ENCODE measurements around the gene WFDC10B.

WFDC10B gene

DNA sequence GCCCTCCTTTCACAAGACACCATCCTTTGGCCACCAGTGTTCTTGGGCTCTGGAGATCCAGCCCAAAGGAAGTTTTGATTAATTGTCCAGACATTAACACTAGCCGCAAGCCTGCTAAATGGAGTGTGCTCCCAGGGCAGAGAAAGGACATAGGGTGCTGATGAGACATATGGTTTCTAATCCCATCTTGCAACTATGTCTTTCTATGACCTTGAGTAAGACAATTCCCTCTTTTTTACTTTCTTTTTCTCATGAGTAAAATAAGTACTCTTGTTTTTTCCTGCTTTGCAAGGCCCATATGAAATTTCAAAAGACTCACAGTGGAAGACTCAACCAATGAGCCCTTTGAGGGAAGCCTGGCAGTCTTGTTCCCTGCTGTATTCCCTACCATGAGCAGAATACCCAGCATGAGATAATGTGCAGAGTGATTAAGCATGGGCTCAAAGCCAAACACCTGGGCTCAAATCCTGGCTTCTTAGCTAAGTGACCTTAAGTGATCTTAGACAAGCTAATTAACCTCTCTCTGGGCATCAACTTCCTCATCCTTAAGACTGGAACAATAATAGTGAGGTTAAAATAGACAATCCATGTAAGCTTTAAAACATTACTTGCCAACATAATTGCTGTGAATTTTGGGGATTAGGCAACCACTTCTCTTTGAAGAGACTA is at the start of gene WFDC10B:
WFDC10B (minus strand) TSS at position 51 of the 669 bp plus-strand sequence. CDS start 19,027 bp downstream, outside the sequence.
- H3K4me3 ChIP-seq (replicated peaks in 1 of 2; ENCODE audit: low read depth in 2 of 2, low read length in 2 of 2), result no peak within 1 kb of the TSS
- TF ChIP-seq, protein P1, sequence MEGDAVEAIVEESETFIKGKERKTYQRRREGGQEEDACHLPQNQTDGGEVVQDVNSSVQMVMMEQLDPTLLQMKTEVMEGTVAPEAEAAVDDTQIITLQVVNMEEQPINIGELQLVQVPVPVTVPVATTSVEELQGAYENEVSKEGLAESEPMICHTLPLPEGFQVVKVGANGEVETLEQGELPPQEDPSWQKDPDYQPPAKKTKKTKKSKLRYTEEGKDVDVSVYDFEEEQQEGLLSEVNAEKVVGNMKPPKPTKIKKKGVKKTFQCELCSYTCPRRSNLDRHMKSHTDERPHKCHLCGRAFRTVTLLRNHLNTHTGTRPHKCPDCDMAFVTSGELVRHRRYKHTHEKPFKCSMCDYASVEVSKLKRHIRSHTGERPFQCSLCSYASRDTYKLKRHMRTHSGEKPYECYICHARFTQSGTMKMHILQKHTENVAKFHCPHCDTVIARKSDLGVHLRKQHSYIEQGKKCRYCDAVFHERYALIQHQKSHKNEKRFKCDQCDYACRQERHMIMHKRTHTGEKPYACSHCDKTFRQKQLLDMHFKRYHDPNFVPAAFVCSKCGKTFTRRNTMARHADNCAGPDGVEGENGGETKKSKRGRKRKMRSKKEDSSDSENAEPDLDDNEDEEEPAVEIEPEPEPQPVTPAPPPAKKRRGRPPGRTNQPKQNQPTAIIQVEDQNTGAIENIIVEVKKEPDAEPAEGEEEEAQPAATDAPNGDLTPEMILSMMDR (IDR thresholded peaks at IDR 0.05; ENCODE audit: low read depth, low read length), result no peak
- DNase-seq (ENCODE audit: low read depth in 2 of 2), result no peak

DNA sequence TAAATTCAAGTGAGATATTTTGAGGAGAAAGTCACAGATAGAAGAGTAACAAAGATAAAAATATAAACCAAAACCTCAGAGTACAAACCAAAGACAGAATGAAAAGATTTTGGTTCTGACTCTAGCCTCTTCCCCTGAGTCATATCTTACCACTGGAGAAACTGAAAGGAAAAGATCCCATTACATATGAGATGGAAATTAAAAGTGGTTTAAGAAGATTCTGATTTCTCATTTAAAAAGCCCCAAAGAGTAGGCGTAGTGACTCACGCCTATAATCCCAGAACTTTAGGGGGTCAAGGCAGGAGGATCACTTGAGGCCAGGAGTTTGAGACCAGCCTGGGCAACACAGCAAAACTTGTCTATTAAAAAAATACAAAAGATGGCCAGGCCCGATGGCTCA is 47.9 kb upstream of the WFDC10B start:
- TF ChIP-seq, protein P1 (IDR thresholded peaks at IDR 0.05; ENCODE audit: low read depth, low read length), result no peak
- H3K4me3 ChIP-seq (replicated peaks in 1 of 2; ENCODE audit: low read depth in 2 of 2, low read length in 2 of 2), result no peak overlapping the region
- no peak for DNase-seq (ENCODE audit: low read depth in 2 of 2)

DNA sequence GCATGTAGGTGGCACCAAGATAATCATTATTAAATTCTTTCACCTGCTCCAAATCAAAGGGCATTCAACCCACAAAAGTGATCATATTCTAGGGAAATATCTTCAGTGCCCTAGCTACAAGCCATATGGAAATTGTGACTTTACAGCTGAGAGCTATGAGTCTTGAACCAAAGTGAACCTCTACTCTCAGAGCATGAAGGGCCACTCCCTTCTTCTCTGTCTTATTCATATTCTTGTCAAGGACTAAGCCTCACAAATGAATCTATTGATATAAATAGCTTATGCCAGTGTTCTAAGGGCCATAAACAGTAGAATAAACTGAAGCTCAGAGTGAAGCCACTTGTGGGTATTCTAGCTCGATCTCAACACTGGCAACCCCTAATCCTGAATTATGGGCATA is 46.9 kb upstream of the WFDC10B start:
- DNase-seq (ENCODE audit: low read depth in 2 of 2), result no peak
- no peak overlapping the region for H3K4me3 ChIP-seq (replicated peaks in 1 of 2; ENCODE audit: low read depth in 2 of 2, low read length in 2 of 2)
- TF ChIP-seq, protein P1 (IDR thresholded peaks at IDR 0.05; ENCODE audit: low read depth, low read length), result no peak

DNA sequence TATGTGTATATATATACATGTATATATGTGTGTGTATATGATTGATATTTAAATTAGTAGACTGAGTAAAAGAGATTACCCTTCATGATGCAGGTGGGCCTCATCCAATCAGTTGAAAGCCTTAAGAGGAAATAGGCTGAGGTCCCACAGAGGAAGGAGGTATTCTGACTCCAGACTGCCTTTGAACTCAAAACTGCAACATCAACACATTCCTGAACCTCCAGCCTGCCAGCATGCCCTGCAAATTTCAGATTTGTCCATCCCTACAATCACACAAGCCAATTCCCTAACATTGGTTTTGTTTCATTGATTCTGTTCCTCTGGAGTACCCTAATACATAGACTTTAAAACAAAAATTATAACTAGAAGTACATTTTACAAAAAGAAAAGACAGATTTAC is 40.2 kb upstream of the WFDC10B start:
- H3K4me3 ChIP-seq (replicated peaks in 1 of 2; ENCODE audit: low read depth in 2 of 2, low read length in 2 of 2), result no peak overlapping the region
- DNase-seq (ENCODE audit: low read depth in 2 of 2), result no peak
- TF ChIP-seq, protein P1 (IDR thresholded peaks at IDR 0.05; ENCODE audit: low read depth, low read length), result no peak

DNA sequence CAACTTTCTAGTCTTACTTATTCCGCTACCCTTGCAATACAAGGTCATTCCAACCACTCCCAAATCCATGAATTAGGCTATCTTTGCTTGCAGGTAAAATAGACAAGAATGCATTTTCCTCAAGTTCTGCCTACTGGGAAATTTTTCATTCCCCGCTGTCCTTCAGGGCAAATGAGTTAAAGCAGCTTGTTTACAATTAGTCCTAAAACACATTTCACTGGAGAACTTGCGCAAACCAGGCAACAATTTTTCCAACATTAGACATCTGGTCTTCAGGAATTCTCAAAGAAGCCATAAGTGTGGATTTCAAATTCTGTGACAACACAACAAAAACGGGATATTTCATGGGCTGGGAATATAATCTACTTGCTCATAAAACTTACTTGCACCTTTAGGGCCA is 37.8 kb upstream of the WFDC10B start:
- no peak overlapping the region for H3K4me3 ChIP-seq (replicated peaks in 1 of 2; ENCODE audit: low read depth in 2 of 2, low read length in 2 of 2)
- TF ChIP-seq, protein P1 (IDR thresholded peaks at IDR 0.05; ENCODE audit: low read depth, low read length), result no peak
- no peak for DNase-seq (ENCODE audit: low read depth in 2 of 2)

DNA sequence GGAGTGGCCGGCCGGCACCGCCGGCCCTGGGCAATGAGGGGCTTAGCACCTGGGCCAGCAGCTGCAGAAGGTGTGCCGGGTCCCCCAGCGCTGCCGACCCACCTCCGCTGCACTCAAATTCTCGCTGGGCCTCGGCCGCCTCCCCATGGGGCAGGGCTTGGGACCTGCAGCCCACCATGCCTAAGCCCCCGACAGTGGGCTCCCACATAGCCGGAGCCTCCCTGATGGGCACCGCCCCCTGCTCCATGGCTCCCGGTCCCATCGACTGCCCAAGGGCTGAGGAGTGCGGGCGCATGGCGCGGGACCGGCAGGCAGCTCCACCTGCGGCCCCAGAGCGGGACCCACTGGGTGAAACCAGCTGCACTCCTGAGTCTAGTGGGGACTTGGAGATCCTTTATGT is 31.2 kb upstream of the WFDC10B start:
- no peak overlapping the region for H3K4me3 ChIP-seq (replicated peaks in 1 of 2; ENCODE audit: low read depth in 2 of 2, low read length in 2 of 2)
- DNase-seq (ENCODE audit: low read depth in 2 of 2), result no peak
- TF ChIP-seq, protein P1 (IDR thresholded peaks at IDR 0.05; ENCODE audit: low read depth, low read length), result no peak

DNA sequence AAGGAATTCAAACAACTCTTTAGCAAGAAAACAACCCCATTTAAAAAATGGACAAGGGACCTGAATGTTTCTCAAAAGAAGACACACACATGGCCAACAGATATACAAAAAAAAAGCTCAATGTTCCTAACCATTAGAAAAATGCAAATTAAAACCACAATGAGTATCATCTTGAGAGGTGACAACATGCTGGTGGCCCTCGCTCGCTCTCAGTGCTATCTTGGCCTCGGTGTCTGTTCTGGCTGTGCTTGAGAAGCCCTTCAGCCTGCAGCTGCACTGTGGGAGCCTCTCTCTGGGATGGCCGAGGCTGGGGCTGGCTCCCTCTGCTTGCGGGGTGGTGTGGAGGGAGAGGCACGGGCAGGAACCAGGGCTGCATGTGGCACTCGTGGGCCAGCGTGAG is 30.7 kb upstream of the WFDC10B start:
- TF ChIP-seq, protein P1 (IDR thresholded peaks at IDR 0.05; ENCODE audit: low read depth, low read length), result no peak
- H3K4me3 ChIP-seq (replicated peaks in 1 of 2; ENCODE audit: low read depth in 2 of 2, low read length in 2 of 2), result no peak overlapping the region
- DNase-seq (ENCODE audit: low read depth in 2 of 2), result no peak
